K562 (cell line): ENCODE measurements around the gene KCNQ2. TPM values are rescaled to one million over a fixed set of nuclear protein-coding genes. Genes with fewer than 3 reads are reported as not detected.
A peak's percentile ranks its signal among the peaks of the same experiment; 100 is the strongest.

Experiments
- CBX8 ChIP-seq: fragments of 200-600 bp; sonication (generic); IDR thresholded peaks from 2 replicates; pipeline ENCODE4 v1.6.1; 2012; ENCODE audit warnings: borderline replicate concordance, mixed run types, low read depth, mild to moderate bottlenecking, moderate library complexity, mixed read lengths, low read length, control low read depth, inconsistent platforms; ENCODE audit not compliant: poor library complexity, severe bottlenecking; ENCODE audit errors: extremely low read depth
- COPS2 ChIP-seq: fragments of 450-650 bp; conservative IDR thresholded peaks from 2 replicates; pipeline ENCODE4 v1.6.1; 2016; ENCODE audit warnings: mild to moderate bottlenecking, moderate library complexity
- KDM4B ChIP-seq, 2 experiments: fragments of 450-650 bp in 1 of 2; sonication (generic) in 1 of 2; IDR thresholded peaks; 2 replicates each; pipeline ENCODE4 v1.6.1; 2016 to 2017; ENCODE audit warnings: borderline replicate concordance in 2 of 2, antibody characterized with exemption in 1 of 2, low read depth in 1 of 2, mild to moderate bottlenecking in 1 of 2
- MCM3 ChIP-seq: fragments of 450-650 bp; IDR thresholded peaks from 2 replicates; pipeline ENCODE4 v1.6.1; 2016
- NFE2L1 ChIP-seq: fragments of 450-650 bp; IDR thresholded peaks from 2 replicates; pipeline ENCODE4 v1.6.1; 2016; ENCODE audit warnings: missing genetic modification characterization, low read depth, mild to moderate bottlenecking, missing compliant biosample characterization, moderate library complexity, borderline replicate concordance
- NFIC ChIP-seq: fragments of 450-650 bp; IDR thresholded peaks from 2 replicates; pipeline ENCODE4 v1.6.1; 2017; ENCODE audit warnings: mild to moderate bottlenecking, inconsistent platforms
- POLR2H ChIP-seq: IDR thresholded peaks from 2 replicates; pipeline ENCODE4 v1.6.1; 2016; ENCODE audit warnings: missing genetic modification characterization, low read depth, mild to moderate bottlenecking, control low read depth, missing compliant biosample characterization, moderate library complexity
- PTTG1 ChIP-seq: fragments of 450-650 bp; IDR thresholded peaks from 2 replicates; pipeline ENCODE4 v1.6.1; 2016; ENCODE audit warnings: low read depth, mild to moderate bottlenecking, missing genetic modification characterization, missing compliant biosample characterization
- TAF7 ChIP-seq: fragments of 450-650 bp; IDR thresholded peaks from 2 replicates; pipeline ENCODE4 v1.6.1; 2016; ENCODE audit warnings: missing genetic modification characterization, missing compliant biosample characterization
- ZBTB1 ChIP-seq: sonication (generic); formaldehyde crosslinking; IDR thresholded peaks from 2 replicates; pipeline ENCODE4 v1.8.1; 2023; ENCODE audit warnings: missing genetic modification reagents, low read depth, mild to moderate bottlenecking, borderline replicate concordance
- ZNF57 ChIP-seq: fragments of 450-650 bp; formaldehyde crosslinking; IDR thresholded peaks from 2 replicates; pipeline ENCODE4 v1.4.0; 2020; ENCODE audit warnings: mild to moderate bottlenecking, moderate library complexity
- polyA plus RNA-seq, 8 experiments: library from polyadenylated mRNA; depleted of rRNA in 4 of 8; stranded (reverse) in 5 of 8; unstranded in 3 of 8; fragments of >200 nt; fragmentation: Nextera tagmentation in 2 of 8; fragmentation: Illumina TruSeq in 1 of 8; extraction: Ambion mirVana in 2 of 8; extraction: Trizol in 1 of 8; gene quantifications; 2 replicates each; pipeline versions ENCODE4 v1.2.1 to v1.2.3, GENCODE V29; 2011 to 2014; ENCODE audit warnings: inconsistent platforms in 1 of 8, missing spikeins in 1 of 8
- total RNA-seq, 7 experiments: library from RNA; depleted of rRNA in 6 of 7; stranded (reverse); fragments of >200 nt in 6 of 7; fragmentation: Illumina TruSeq in 2 of 7; extraction: Trizol in 2 of 7; gene quantifications; 2 replicates each; pipeline versions ENCODE4 v1.2.1 to v1.2.3, GENCODE V29; 2011 to 2021; ENCODE audit warnings: low replicate concordance in 1 of 7
- TF ChIP-seq, protein P1 (sequence below): fragments of 250-450 bp; sonication (Bioruptor Pico); IDR thresholded peaks from 2 replicates; pipeline ENCODE4 v1.5.0; 2020; ENCODE audit warnings: mild to moderate bottlenecking
- TF ChIP-seq, protein P2 (sequence below), 3 experiments: fragments of 200-800 bp in 1 of 3; sonication (Bioruptor generic) in 1 of 3; sonication (generic) in 1 of 3; formaldehyde crosslinking in 1 of 3; IDR thresholded peaks; 2 replicates each; pipeline versions ENCODE4 v1.6.1 to v1.8.0; 2016 to 2022; ENCODE audit warnings: mild to moderate bottlenecking in 2 of 3, missing compliant biosample characterization in 2 of 3, missing genetic modification characterization in 2 of 3, missing genetic modification reagents in 1 of 3
- TF ChIP-seq, protein P3 (sequence below), 2 experiments: fragments of 450-650 bp; formaldehyde crosslinking in 1 of 2; IDR thresholded peaks; 2 replicates each; pipeline versions ENCODE4 v1.4.0 to v1.6.1; 2014 to 2020; ENCODE audit warnings: mild to moderate bottlenecking in 2 of 2, borderline replicate concordance in 1 of 2, low read depth in 1 of 2

KCNQ2 gene
- total and polyA plus RNA-seq, 9 of the 15 experiments (the other 6 are each of a cell fraction or from before 2014, with no cell fraction given) = 0.13 to 0.16 TPM; not detected in 7

DNA sequence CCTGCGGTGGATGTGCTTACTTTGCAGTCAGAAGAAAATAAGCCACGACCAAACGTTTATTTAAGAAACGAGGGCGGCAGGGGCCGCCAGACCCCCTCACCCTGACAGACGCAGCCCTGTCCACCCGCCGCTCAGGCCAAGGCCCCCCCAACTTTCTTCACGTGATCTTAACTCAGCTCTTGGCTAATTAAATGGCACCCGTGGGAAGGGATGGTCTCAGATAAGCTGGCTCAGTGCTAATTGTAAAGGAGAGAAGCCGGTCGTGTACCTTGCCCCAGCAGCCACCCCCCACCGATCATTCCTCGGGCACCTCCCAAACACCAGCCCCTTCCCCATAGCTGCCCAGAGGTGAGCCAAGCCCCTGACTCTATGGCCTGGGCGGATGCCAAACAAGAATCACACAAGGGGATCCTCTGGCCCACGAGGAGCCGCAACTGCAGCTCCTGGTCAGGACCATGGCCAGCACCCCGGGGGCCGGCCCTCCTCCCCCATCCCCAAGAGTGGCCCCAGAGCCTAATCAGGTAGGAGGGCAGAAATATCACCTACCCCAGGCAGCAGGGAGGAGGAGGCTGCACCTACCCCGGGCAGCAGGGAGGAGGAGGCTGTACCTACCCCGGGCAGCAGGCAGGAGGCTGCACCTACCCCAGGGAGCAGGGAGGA, 11.2 kb downstream of the KCNQ2 start (continued):
- TF ChIP-seq NFIC = peak; percentile 21; the same call in 1 of the 2 replicates
- no peak for TF ChIP-seq PTTG1 (tag)
- TF ChIP-seq, protein P1, sequence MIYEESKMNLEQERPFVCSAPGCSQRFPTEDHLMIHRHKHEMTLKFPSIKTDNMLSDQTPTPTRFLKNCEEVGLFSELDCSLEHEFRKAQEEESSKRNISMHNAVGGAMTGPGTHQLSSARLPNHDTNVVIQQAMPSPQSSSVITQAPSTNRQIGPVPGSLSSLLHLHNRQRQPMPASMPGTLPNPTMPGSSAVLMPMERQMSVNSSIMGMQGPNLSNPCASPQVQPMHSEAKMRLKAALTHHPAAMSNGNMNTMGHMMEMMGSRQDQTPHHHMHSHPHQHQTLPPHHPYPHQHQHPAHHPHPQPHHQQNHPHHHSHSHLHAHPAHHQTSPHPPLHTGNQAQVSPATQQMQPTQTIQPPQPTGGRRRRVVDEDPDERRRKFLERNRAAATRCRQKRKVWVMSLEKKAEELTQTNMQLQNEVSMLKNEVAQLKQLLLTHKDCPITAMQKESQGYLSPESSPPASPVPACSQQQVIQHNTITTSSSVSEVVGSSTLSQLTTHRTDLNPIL (CRISPR knock-in tag) = no peak
- no peak for TF ChIP-seq NFE2L1 (tag)
- no peak for TF ChIP-seq ZNF57
- TF ChIP-seq CBX8 = no peak
- no peak for TF ChIP-seq KDM4B (IDR thresholded peaks at IDR 0.05; ENCODE audit: borderline replicate concordance in 2 of 2, low read depth in 1 of 2)
- TF ChIP-seq MCM3 = no peak
- no peak for TF ChIP-seq COPS2
- TF ChIP-seq ZBTB1 (CRISPR knock-in tag) = no peak
- TF ChIP-seq, protein P2, sequence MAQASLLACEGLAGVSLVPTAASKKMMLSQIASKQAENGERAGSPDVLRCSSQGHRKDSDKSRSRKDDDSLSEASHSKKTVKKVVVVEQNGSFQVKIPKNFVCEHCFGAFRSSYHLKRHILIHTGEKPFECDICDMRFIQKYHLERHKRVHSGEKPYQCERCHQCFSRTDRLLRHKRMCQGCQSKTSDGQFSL (CRISPR knock-in tag; IDR thresholded peaks at IDR 0.05) = peak; percentile 54; the same call in 1 of the 2 replicates
- TF ChIP-seq, protein P2 (tag; IDR thresholded peaks at IDR 0.05) = no peak
- TF ChIP-seq, protein P3, sequence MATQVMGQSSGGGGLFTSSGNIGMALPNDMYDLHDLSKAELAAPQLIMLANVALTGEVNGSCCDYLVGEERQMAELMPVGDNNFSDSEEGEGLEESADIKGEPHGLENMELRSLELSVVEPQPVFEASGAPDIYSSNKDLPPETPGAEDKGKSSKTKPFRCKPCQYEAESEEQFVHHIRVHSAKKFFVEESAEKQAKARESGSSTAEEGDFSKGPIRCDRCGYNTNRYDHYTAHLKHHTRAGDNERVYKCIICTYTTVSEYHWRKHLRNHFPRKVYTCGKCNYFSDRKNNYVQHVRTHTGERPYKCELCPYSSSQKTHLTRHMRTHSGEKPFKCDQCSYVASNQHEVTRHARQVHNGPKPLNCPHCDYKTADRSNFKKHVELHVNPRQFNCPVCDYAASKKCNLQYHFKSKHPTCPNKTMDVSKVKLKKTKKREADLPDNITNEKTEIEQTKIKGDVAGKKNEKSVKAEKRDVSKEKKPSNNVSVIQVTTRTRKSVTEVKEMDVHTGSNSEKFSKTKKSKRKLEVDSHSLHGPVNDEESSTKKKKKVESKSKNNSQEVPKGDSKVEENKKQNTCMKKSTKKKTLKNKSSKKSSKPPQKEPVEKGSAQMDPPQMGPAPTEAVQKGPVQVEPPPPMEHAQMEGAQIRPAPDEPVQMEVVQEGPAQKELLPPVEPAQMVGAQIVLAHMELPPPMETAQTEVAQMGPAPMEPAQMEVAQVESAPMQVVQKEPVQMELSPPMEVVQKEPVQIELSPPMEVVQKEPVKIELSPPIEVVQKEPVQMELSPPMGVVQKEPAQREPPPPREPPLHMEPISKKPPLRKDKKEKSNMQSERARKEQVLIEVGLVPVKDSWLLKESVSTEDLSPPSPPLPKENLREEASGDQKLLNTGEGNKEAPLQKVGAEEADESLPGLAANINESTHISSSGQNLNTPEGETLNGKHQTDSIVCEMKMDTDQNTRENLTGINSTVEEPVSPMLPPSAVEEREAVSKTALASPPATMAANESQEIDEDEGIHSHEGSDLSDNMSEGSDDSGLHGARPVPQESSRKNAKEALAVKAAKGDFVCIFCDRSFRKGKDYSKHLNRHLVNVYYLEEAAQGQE (IDR thresholded peaks at IDR 0.05; ENCODE audit: borderline replicate concordance) = peak; percentile 98
- TF ChIP-seq, protein P3 (CRISPR knock-in tag; IDR thresholded peaks at IDR 0.05; ENCODE audit: low read depth) = peak; percentile 95
- no peak for TF ChIP-seq POLR2H
- no peak for TF ChIP-seq TAF7 (tag)
